Vagina (tissue), 2 donors: Measurements from ENCODE around the gene GNAO1. TPM values are rescaled to one million over a fixed set of nuclear protein-coding genes. Genes with fewer than 3 reads are reported as not detected.

Source experiments
- DNase-seq, 2 donors: peaks; one replicate each; pipeline ENCODE4 v3.0.0-alpha.2; 2017; ENCODE audit errors: extremely low spot score in 2 of 2
- H3K27ac ChIP-seq: fragments of 200-600 bp; sonication (generic); one replicate; pipeline ENCODE4 v1.5.1; 2019
- H3K27me3 ChIP-seq: fragments of 200-600 bp; sonication (generic); one replicate; pipeline ENCODE4 v1.5.1; 2019
- H3K36me3 ChIP-seq, 2 donors: fragments of 200-600 bp; sonication (generic); one replicate each; pipeline ENCODE4 v1.5.1; 2017 to 2019
- H3K4me1 ChIP-seq: fragments of 200-600 bp; sonication (generic); one replicate; pipeline ENCODE4 v1.5.1; 2019
- H3K4me3 ChIP-seq, 2 donors: fragments of 200-600 bp; sonication (generic); 1 replicate in 1 of 2; 2 replicates in 1 of 2; pipeline ENCODE4 v1.5.1; 2016 to 2019
- H3K9me3 ChIP-seq: fragments of 200-600 bp; sonication (generic); one replicate; pipeline ENCODE4 v1.5.1; 2019
- POLR2A ChIP-seq, 2 donors: fragments of 450-650 bp; IDR thresholded peaks; one replicate each; pipeline ENCODE4 v1.6.1; 2017; ENCODE audit warnings: antibody characterized with exemption in 2 of 2, mild to moderate bottlenecking in 2 of 2, moderate library complexity in 2 of 2
- POLR2AphosphoS5 ChIP-seq, 2 donors: sonication (generic); formaldehyde crosslinking; IDR thresholded peaks; one replicate each; pipeline ENCODE4 v1.9.0; 2017; ENCODE audit warnings: antibody characterized with exemption in 2 of 2, mild to moderate bottlenecking in 2 of 2, low read depth in 1 of 2; ENCODE audit not compliant: insufficient read depth in 1 of 2
- intact Hi-C: fragments of 100-400 bp; cut with DNase I; formaldehyde crosslinking; loops from one replicate; pipeline ENCODE4 v1.15.1; 2023
- total RNA-seq: library from RNA; depleted of rRNA; stranded (reverse); fragments of >200 nt; gene quantifications from one replicate; pipeline ENCODE4 v1.2.3, GENCODE V29; 2016
- TF ChIP-seq, protein P1 (sequence below), 3 experiments: fragments of 450-650 bp in 2 of 3; fragments of 200-600 bp in 1 of 3; sonication (generic) in 1 of 3; IDR thresholded peaks; one replicate each; pipeline ENCODE4 v1.5.1; 2017 to 2019; ENCODE audit warnings: antibody characterized with exemption in 3 of 3, mild to moderate bottlenecking in 2 of 3, moderate library complexity in 2 of 3

The GNAO1 gene
- total RNA-seq, 1 donor from 2014 or later: 16.2 TPM

DNA sequence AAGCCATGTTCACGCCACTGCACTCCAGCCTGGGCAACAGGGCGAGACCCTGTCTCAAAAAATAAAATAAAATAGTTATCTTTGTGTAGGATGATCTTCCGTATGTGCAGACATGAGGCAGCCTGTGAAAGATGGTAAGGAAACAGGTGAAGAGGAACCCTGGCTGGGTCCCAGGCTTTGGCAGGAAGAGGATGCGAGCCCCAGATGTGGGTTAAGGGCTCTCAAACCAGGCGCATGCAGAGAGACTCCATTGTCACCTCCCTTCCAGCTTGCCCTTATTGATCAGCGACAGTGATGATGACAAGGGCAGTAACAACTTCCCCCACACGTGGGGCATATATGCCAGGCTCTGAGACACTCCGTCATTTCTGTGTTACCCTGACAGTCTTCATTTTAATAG is 106.8 kb downstream of the GNAO1 start:
- Histone ChIP-seq H3K9me3 (no peaks in the 10 kb centered on the region), H3K27me3 (no peaks in the 10 kb centered on the region), H3K27ac (no peak overlapping the region), H3K36me3 (no peaks in the 10 kb centered on the region), H3K4me3 (no peak overlapping the region), H3K4me1 (peaks cover 30% of the 10 kb centered on the region)
- DNase-seq: no peak
- intact Hi-C loops: no loop called here
- no peak for TF ChIP-seq POLR2AphosphoS5 (IDR thresholded peaks at IDR 0.05; ENCODE audit: insufficient read depth in 1 of 2, low read depth in 1 of 2)
- TF ChIP-seq, protein P1, sequence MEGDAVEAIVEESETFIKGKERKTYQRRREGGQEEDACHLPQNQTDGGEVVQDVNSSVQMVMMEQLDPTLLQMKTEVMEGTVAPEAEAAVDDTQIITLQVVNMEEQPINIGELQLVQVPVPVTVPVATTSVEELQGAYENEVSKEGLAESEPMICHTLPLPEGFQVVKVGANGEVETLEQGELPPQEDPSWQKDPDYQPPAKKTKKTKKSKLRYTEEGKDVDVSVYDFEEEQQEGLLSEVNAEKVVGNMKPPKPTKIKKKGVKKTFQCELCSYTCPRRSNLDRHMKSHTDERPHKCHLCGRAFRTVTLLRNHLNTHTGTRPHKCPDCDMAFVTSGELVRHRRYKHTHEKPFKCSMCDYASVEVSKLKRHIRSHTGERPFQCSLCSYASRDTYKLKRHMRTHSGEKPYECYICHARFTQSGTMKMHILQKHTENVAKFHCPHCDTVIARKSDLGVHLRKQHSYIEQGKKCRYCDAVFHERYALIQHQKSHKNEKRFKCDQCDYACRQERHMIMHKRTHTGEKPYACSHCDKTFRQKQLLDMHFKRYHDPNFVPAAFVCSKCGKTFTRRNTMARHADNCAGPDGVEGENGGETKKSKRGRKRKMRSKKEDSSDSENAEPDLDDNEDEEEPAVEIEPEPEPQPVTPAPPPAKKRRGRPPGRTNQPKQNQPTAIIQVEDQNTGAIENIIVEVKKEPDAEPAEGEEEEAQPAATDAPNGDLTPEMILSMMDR (IDR thresholded peaks at IDR 0.05): no peak
- TF ChIP-seq POLR2A (IDR thresholded peaks at IDR 0.05): no peak

DNA sequence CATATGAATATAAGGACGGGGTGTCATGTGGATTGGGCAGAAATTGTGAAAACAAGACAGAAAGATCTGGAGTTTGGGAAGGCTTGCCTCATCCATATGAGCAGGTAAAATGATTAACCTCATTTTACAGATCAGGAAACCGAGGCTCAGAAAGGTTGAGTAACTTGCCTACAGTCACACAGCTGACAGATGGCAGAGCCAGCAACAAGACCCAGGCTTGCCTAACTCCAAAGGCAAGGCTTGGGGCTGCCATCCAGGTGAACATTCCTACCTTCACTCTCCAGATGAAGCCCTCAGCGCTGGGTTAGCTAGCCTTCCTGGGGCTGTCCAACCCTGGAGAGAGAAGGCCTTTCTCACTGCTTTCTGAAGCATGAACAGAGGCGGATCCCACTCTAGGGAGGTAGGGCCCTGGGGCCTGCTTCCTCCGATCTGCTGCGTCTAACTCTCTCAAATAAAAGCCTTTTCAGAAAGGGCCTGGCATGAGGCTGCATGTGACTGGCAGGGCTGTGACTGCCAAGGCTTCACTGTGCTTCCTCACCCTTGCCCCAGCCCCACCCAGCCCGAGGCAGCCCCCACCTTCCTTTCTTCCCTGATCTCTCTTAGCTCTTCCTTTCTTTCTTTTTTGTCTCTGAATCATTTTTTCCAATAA is 107.8 kb downstream of the GNAO1 start:
- DNase-seq: no peak
- H3K4me1 ChIP-seq: peaks cover 29% of the 10 kb centered on the region
- no peak overlapping the region for H3K27ac ChIP-seq
- no peaks in the 10 kb centered on the region for H3K9me3 ChIP-seq
- no peaks in the 10 kb centered on the region for H3K36me3 ChIP-seq
- TF ChIP-seq POLR2A (IDR thresholded peaks at IDR 0.05) (no peak), POLR2AphosphoS5 (IDR thresholded peaks at IDR 0.05; ENCODE audit: insufficient read depth in 1 of 2, low read depth in 1 of 2) (no peak)
- no peak overlapping the region for H3K4me3 ChIP-seq
- intact Hi-C loops: no loop called here
- H3K27me3 ChIP-seq: no peaks in the 10 kb centered on the region

DNA sequence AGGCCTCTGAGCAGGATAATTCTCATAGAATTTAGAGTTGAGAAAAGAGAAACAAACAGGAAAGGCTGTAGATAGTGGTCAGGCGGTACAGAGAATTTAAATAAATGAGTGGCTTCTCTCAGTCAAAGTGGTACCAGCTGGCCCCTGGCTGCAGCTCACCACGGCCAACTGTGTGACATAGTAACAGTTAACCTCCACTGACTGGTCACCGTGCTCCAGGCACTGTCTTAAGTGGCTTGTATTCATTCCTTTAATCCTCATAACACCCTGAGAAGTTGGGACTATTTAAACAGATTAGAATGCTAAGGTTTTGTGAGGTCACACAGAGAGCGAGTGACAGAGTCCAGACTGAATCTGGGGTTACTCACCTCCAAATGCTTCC is 108.9 kb downstream of the GNAO1 start:
- H3K4me3 ChIP-seq: no peak overlapping the region
- TF ChIP-seq, protein P1 (IDR thresholded peaks at IDR 0.05): no peak
- TF ChIP-seq POLR2AphosphoS5 (IDR thresholded peaks at IDR 0.05; ENCODE audit: insufficient read depth in 1 of 2, low read depth in 1 of 2) (no peak), POLR2A (IDR thresholded peaks at IDR 0.05) (no peak)
- H3K4me1 ChIP-seq: peaks cover 17% of the 10 kb centered on the region
- intact Hi-C loops: no loop called here
- no peak overlapping the region for H3K27ac ChIP-seq
- no peaks in the 10 kb centered on the region for H3K36me3 ChIP-seq
- no peak for DNase-seq
- no peaks in the 10 kb centered on the region for H3K27me3 ChIP-seq
- no peaks in the 10 kb centered on the region for H3K9me3 ChIP-seq

DNA sequence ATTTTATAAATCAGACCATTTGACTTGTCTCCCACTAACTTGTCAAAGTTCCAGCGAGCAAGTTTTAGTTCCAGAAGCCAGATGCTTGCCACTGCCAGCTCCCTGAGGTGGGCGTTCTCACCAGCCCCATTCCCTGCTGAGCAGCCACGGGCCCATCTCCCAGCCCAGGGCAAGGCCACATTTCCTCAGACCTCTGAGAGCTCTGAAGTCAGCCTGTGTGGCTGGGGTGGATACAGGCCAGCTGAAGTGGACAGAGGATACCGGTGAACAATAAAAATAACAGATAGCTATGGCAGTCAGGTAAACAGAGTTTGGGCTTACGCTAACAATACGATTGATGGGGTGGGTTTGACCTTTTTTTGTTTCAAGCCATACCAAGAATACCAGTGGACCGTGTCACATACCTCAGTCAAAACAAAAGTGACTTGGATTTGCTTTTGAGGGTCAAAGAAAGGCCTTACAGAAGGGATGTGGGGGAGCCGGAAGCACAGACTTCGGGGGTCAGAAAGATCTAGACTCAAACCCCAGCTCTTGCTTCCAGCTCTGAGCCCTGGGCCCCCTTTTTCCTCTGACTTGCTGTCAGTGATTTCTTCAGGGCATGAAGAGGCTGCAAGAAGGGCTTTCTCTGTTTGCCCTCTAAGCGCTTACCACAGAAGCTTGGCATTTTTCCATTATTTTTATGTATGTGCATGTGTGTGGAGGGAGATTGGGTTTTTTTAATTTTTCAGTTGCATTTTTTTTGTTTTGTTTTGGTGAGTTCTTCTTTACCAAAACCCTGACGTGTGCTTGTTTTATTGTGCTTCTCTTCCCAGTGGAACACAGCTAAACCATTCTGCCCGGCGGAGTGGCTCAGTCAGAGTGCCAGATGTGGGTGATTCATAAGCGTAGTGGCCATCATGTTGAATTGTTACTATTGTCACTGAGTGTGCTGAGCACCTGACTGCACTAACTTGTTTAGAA is 109.9 kb downstream of the GNAO1 start:
- intact Hi-C loops: no loop called here
- DNase-seq: no peak
- Histone ChIP-seq H3K9me3 (no peaks in the 10 kb centered on the region), H3K36me3 (no peaks in the 10 kb centered on the region), H3K4me1 (peaks cover 10% of the 10 kb centered on the region), H3K4me3 (no peak overlapping the region), H3K27me3 (no peaks in the 10 kb centered on the region), H3K27ac (no peak overlapping the region)
- no peak for TF ChIP-seq POLR2A (IDR thresholded peaks at IDR 0.05)
- no peak for TF ChIP-seq POLR2AphosphoS5 (IDR thresholded peaks at IDR 0.05; ENCODE audit: insufficient read depth in 1 of 2, low read depth in 1 of 2)
- TF ChIP-seq, protein P1 (IDR thresholded peaks at IDR 0.05): no peak

DNA sequence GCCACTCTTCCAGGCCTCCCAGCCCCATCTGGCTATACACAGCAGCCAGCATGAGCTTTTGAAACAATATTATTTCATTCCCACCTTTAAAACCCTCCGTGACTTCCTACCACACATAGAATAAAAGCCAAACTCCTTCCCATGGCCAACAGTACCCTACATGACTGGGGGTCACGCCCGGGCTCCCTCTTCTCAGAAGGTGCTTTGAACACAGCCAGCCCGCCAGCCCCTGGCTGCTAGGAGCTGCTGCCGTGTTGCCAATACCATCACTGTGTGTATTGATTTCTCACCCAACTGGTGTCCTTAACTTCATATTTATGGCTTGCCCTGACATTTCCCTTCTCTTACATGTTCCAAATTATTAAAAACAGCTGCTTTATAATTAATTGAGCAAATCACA is 111.2 kb downstream of the GNAO1 start:
- peaks cover 10% of the 10 kb centered on the region for H3K4me1 ChIP-seq
- H3K36me3 ChIP-seq: no peaks in the 10 kb centered on the region
- no peak overlapping the region for H3K27ac ChIP-seq
- DNase-seq: no peak
- no peak overlapping the region for H3K4me3 ChIP-seq
- H3K27me3 ChIP-seq: no peaks in the 10 kb centered on the region
- H3K9me3 ChIP-seq: no peaks in the 10 kb centered on the region
- TF ChIP-seq, protein P1 (IDR thresholded peaks at IDR 0.05): no peak
- TF ChIP-seq POLR2A (IDR thresholded peaks at IDR 0.05): no peak
- no peak for TF ChIP-seq POLR2AphosphoS5 (IDR thresholded peaks at IDR 0.05; ENCODE audit: insufficient read depth in 1 of 2, low read depth in 1 of 2)
- intact Hi-C loops: no loop called here
